ENCODE results near the gene TMPRSS3. TPM values are rescaled to one million over a fixed set of nuclear protein-coding genes. Genes with fewer than 3 reads are reported as not detected.

Gene TMPRSS3
- total RNA-seq, 2 experiments from 2014 or later = 10.9 to 11.5 TPM

DNA sequence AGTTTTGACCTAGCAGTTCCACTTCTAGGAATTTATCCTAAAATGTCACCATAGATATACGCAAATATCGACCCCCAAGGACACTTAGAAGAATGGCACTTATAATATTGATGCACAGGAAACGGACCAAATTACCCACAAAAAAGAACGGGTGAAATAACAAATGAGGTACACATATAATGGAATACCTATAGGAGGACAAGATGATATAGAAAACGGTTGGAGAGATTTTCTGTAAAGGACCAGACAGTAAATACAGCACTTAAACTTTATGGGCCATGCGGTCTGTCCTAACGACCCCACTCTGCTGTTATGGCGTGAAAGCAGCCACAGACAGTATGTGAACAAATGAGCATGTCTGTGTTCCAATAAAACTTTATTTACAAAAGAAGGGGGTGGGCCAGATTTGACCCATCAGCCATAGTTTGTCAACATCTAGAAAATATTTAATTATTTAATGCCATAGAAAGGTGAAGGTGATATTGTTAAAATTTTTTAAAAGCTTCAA is 2.4 kb downstream of the TMPRSS3 start:
- peaks cover 48% of the 10 kb centered on the region for H3K4me1 Mint-ChIP-seq (ENCODE audit: low read depth)
- DNase-seq = no peak
- H3K4me3 Mint-ChIP-seq = peak overlapping the region; percentile 13
- H3K27ac Mint-ChIP-seq = peak overlapping the region; percentile 58
- CTCF ChIA-PET = interaction anchor here (0.7 to 3.4 kb wide), 9 partner anchors 11 to 65 kb away, joined by 3 to 18 read pairs (median 4); partner anchors contain the start of gene UBASH3A
- intact Hi-C loops (cut with micrococcal nuclease) = loop anchor here (1.0 kb wide), 3 partner anchors 10 to 32 kb away; partner anchors contain the start of gene UBASH3A
- peaks cover 2% of the 10 kb centered on the region for H3K36me3 Mint-ChIP-seq (ENCODE audit: low read depth)
- no peaks in the 10 kb centered on the region for H3K27me3 Mint-ChIP-seq (ENCODE audit: low read depth)
- no peaks in the 10 kb centered on the region for H3K9me3 Mint-ChIP-seq

GRCh38 chr21:42392731-42393442 is 3.0 kb downstream of the TMPRSS3 start:
- H3K4me3 Mint-ChIP-seq = peak overlapping the region; percentile 13
- peak overlapping the region; percentile 58 for H3K27ac Mint-ChIP-seq
- intact Hi-C loops (cut with micrococcal nuclease) = loop anchor here (1.0 kb wide), 3 partner anchors 10 to 32 kb away; partner anchors contain the start of gene UBASH3A
- DNase-seq = peak; percentile 62
- no peaks in the 10 kb centered on the region for H3K9me3 Mint-ChIP-seq
- H3K36me3 Mint-ChIP-seq (ENCODE audit: low read depth) = peaks cover 2% of the 10 kb centered on the region
- CTCF ChIA-PET = interaction anchor here (0.7 to 3.4 kb wide), 8 partner anchors 11 to 66 kb away, joined by 3 to 18 read pairs (median 4); partner anchors contain the start of gene UBASH3A
- no peaks in the 10 kb centered on the region for H3K27me3 Mint-ChIP-seq (ENCODE audit: low read depth)
- H3K4me1 Mint-ChIP-seq (ENCODE audit: low read depth) = peaks cover 44% of the 10 kb centered on the region

GRCh38 chr21:42391297-42391696 is 4.6 kb downstream of the TMPRSS3 start:
- H3K27me3 Mint-ChIP-seq (ENCODE audit: low read depth) = no peaks in the 10 kb centered on the region
- H3K4me1 Mint-ChIP-seq (ENCODE audit: low read depth) = peaks cover 42% of the 10 kb centered on the region
- no peak overlapping the region for H3K27ac Mint-ChIP-seq
- H3K9me3 Mint-ChIP-seq = no peaks in the 10 kb centered on the region
- peaks cover 5% of the 10 kb centered on the region for H3K36me3 Mint-ChIP-seq (ENCODE audit: low read depth)
- no peak for DNase-seq
- intact Hi-C loops (cut with micrococcal nuclease) = no loop called here
- H3K4me3 Mint-ChIP-seq = no peak overlapping the region
- CTCF ChIA-PET = interaction anchor here (1.2 to 3.4 kb wide), 3 partner anchors 9 to 32 kb away, joined by 3 to 18 read pairs (median 4); no protein-coding TSS in a partner anchor

GRCh38 chr21:42390696-42391095 is 5.2 kb downstream of the TMPRSS3 start:
- Mint-ChIP-seq H3K27ac (no peak overlapping the region), H3K27me3 (ENCODE audit: low read depth) (no peaks in the 10 kb centered on the region), H3K4me1 (ENCODE audit: low read depth) (peaks cover 42% of the 10 kb centered on the region), H3K4me3 (no peak overlapping the region), H3K36me3 (ENCODE audit: low read depth) (peaks cover 5% of the 10 kb centered on the region), H3K9me3 (no peaks in the 10 kb centered on the region)
- no peak for DNase-seq
- intact Hi-C loops (cut with micrococcal nuclease) = no loop called here
- CTCF ChIA-PET = interaction anchor here (0.7 to 1.3 kb wide), 2 partner anchors 8 to 80 kb away, joined by 3 to 4 read pairs; no protein-coding TSS in a partner anchor

DNA sequence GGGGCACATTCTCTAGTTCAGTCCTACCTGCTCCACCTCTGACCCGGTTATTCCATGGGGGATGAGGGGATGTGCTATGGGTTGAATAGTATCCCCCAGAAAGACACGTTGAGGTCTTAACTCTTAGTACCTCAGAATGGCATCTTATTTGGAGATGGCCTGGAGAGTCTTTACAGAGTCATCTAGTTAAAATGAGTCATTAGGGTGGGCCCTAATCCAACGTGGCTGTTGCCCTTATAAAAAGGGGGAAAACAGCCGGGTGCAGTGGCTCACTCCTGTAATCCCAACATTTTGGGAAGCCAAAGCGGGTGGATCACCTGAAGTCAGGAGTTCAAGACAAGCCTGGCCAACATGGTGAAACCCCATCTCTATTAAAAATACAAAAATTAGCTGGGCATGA is 5.7 kb downstream of the TMPRSS3 start:
- CTCF ChIA-PET = interaction anchor here (0.7 to 1.3 kb wide), 2 partner anchors 8 to 79 kb away, joined by 3 to 4 read pairs; no protein-coding TSS in a partner anchor
- Mint-ChIP-seq H3K36me3 (ENCODE audit: low read depth) (peaks cover 6% of the 10 kb centered on the region), H3K27me3 (ENCODE audit: low read depth) (no peaks in the 10 kb centered on the region), H3K9me3 (no peaks in the 10 kb centered on the region), H3K4me3 (no peak overlapping the region), H3K4me1 (ENCODE audit: low read depth) (peaks cover 44% of the 10 kb centered on the region), H3K27ac (no peak overlapping the region)
- DNase-seq = no peak
- intact Hi-C loops (cut with micrococcal nuclease) = no loop called here

- intact Hi-C loops (cut with micrococcal nuclease) = no loop called here
- H3K9me3 Mint-ChIP-seq = no peaks in the 10 kb centered on the region
- H3K27me3 Mint-ChIP-seq (ENCODE audit: low read depth) = no peaks in the 10 kb centered on the region
- no peak for DNase-seq
- no peak overlapping the region for H3K4me3 Mint-ChIP-seq
- no peak overlapping the region for H3K27ac Mint-ChIP-seq
- peaks cover 47% of the 10 kb centered on the region for H3K4me1 Mint-ChIP-seq (ENCODE audit: low read depth)
- CTCF ChIA-PET = no interaction called here
- H3K36me3 Mint-ChIP-seq (ENCODE audit: low read depth) = peaks cover 8% of the 10 kb centered on the region
Measured at GRCh38 chr21:42389449-42389835, 6.4 kb downstream of the TMPRSS3 start.

GRCh38 chr21:42388740-42389448 is 7.0 kb downstream of the TMPRSS3 start:
- peak overlapping the region; percentile 28 for H3K27ac Mint-ChIP-seq
- no peak overlapping the region for H3K4me3 Mint-ChIP-seq
- peaks cover 47% of the 10 kb centered on the region for H3K4me1 Mint-ChIP-seq (ENCODE audit: low read depth)
- intact Hi-C loops (cut with micrococcal nuclease) = no loop called here
- peaks cover 8% of the 10 kb centered on the region for H3K36me3 Mint-ChIP-seq (ENCODE audit: low read depth)
- DNase-seq = no peak
- H3K27me3 Mint-ChIP-seq (ENCODE audit: low read depth) = no peaks in the 10 kb centered on the region
- no peaks in the 10 kb centered on the region for H3K9me3 Mint-ChIP-seq
- CTCF ChIA-PET = no interaction called here

GRCh38 chr21:42387843-42388340 is 8.0 kb downstream of the TMPRSS3 start:
- H3K27ac Mint-ChIP-seq = no peak overlapping the region
- intact Hi-C loops (cut with micrococcal nuclease) = no loop called here
- peaks cover 40% of the 10 kb centered on the region for H3K4me1 Mint-ChIP-seq (ENCODE audit: low read depth)
- CTCF ChIA-PET = interaction anchor here (0.6 to 1.5 kb wide), 3 partner anchors 77 to 270 kb away, joined by 3 to 4 read pairs (median 3); no protein-coding TSS in a partner anchor
- DNase-seq = no peak
- H3K36me3 Mint-ChIP-seq (ENCODE audit: low read depth) = peaks cover 8% of the 10 kb centered on the region
- no peak overlapping the region for H3K4me3 Mint-ChIP-seq
- no peaks in the 10 kb centered on the region for H3K27me3 Mint-ChIP-seq (ENCODE audit: low read depth)
- H3K9me3 Mint-ChIP-seq = no peaks in the 10 kb centered on the region

GRCh38 chr21:42387164-42387563 is 8.7 kb downstream of the TMPRSS3 start:
- intact Hi-C loops (cut with micrococcal nuclease) = no loop called here
- Mint-ChIP-seq H3K27me3 (ENCODE audit: low read depth) (no peaks in the 10 kb centered on the region), H3K4me3 (no peak overlapping the region), H3K27ac (no peak overlapping the region), H3K36me3 (ENCODE audit: low read depth) (peaks cover 13% of the 10 kb centered on the region), H3K9me3 (peaks cover 4% of the 10 kb centered on the region), H3K4me1 (ENCODE audit: low read depth) (peaks cover 33% of the 10 kb centered on the region)
- no peak for DNase-seq
- CTCF ChIA-PET = interaction anchor here (0.6 to 1.5 kb wide), 3 partner anchors 77 to 269 kb away, joined by 3 to 4 read pairs (median 3); no protein-coding TSS in a partner anchor

GRCh38 chr21:42386034-42386591 is 9.7 kb downstream of the TMPRSS3 start:
- Mint-ChIP-seq H3K4me1 (ENCODE audit: low read depth) (peaks cover 27% of the 10 kb centered on the region), H3K9me3 (peaks cover 11% of the 10 kb centered on the region), H3K36me3 (ENCODE audit: low read depth) (peaks cover 21% of the 10 kb centered on the region), H3K27me3 (ENCODE audit: low read depth) (no peaks in the 10 kb centered on the region), H3K4me3 (no peak overlapping the region), H3K27ac (no peak overlapping the region)
- CTCF ChIA-PET = no interaction called here
- DNase-seq = no peak
- intact Hi-C loops (cut with micrococcal nuclease) = no loop called here

GRCh38 chr21:42385619-42386018 is 10.2 kb downstream of the TMPRSS3 start:
- intact Hi-C loops (cut with micrococcal nuclease) = no loop called here
- Mint-ChIP-seq H3K27me3 (ENCODE audit: low read depth) (no peaks in the 10 kb centered on the region), H3K36me3 (ENCODE audit: low read depth) (peaks cover 22% of the 10 kb centered on the region), H3K27ac (no peak overlapping the region), H3K4me1 (ENCODE audit: low read depth) (peaks cover 27% of the 10 kb centered on the region), H3K4me3 (no peak overlapping the region), H3K9me3 (peaks cover 11% of the 10 kb centered on the region)
- DNase-seq = no peak
- CTCF ChIA-PET = interaction anchor here (1.3 kb wide), 1 partner anchor 19 kb away, joined by 5 read pairs; no protein-coding TSS in a partner anchor

DNA sequence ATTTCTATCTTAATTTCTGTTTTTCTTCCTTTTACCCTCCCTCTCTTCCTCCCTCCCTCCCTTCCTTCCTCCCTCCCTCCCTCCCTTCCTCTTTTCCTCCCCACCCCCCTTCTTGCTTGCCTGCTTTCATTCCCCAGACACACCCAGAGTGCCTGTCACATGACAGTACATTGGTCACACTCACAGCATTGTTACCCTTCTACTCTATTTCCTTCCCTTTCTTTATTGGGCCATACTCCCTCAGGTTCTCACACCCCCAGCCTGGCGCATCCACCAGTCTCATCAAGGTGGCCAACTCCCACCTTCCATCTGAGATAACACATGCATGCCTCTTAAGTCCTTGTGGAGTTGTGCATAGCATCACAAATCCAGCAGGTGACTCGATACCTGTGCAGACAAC is 10.9 kb downstream of the TMPRSS3 start:
- Mint-ChIP-seq H3K4me3 (no peak overlapping the region), H3K36me3 (ENCODE audit: low read depth) (peaks cover 23% of the 10 kb centered on the region), H3K27me3 (ENCODE audit: low read depth) (no peaks in the 10 kb centered on the region), H3K27ac (no peak overlapping the region), H3K4me1 (ENCODE audit: low read depth) (peaks cover 24% of the 10 kb centered on the region), H3K9me3 (peaks cover 11% of the 10 kb centered on the region)
- DNase-seq = no peak
- intact Hi-C loops (cut with micrococcal nuclease) = no loop called here
- CTCF ChIA-PET = interaction anchor here (1.3 kb wide), 1 partner anchor 20 kb away, joined by 5 read pairs; no protein-coding TSS in a partner anchor
